H1 (cell line): ENCODE measurements around the gene ZNF81. TPM values are rescaled to one million over a fixed set of nuclear protein-coding genes. Genes with fewer than 3 reads are reported as not detected.

Experiments used
- BRCA1 ChIP-seq: IDR thresholded peaks from 2 replicates; pipeline ENCODE4 v1.6.1; 2012; ENCODE audit warnings: low read depth, low read length, improper control_type of control experiment
- PHF8 ChIP-seq: fragments of 200-600 bp; sonication (generic); conservative IDR thresholded peaks from 2 replicates; pipeline ENCODE4 v1.7.1; 2012; ENCODE audit warnings: low read depth, mild to moderate bottlenecking, inconsistent platforms, low read length, moderate library complexity
- RAD21 ChIP-seq, 2 experiments: IDR thresholded peaks in 1 of 2; conservative IDR thresholded peaks in 1 of 2; 2 replicates each; pipeline ENCODE4 v1.6.1; 2011; ENCODE audit warnings: low read depth in 2 of 2, low read length in 2 of 2, improper control_type of control experiment in 1 of 2, inconsistent platforms in 1 of 2, mild to moderate bottlenecking in 1 of 2, moderate library complexity in 1 of 2
- TBP ChIP-seq: IDR thresholded peaks from 2 replicates; pipeline ENCODE4 v1.6.1; 2011; ENCODE audit warnings: low read depth, low read length, improper control_type of control experiment
- ZNF274 ChIP-seq: IDR thresholded peaks from 2 replicates; pipeline ENCODE4 v1.7.0; 2012; ENCODE audit warnings: low read length, borderline replicate concordance; ENCODE audit errors: extremely low read depth
- polyA plus RNA-seq, 7 experiments: library from polyadenylated mRNA; depleted of rRNA in 3 of 7; stranded (reverse) in 5 of 7; unstranded in 2 of 7; fragments of >200 nt in 5 of 7; fragments of 200-250 nt in 2 of 7; gene quantifications; 1 replicate in 5 of 7; 2 replicates in 1 of 7; 4 replicates in 1 of 7; pipeline versions ENCODE4 v1.2.1 to v1.2.3, GENCODE V29; 2011 to 2013; ENCODE audit warnings: missing spikeins in 2 of 7, mixed read lengths in 2 of 7
- total RNA-seq: library from RNA; stranded (reverse); fragmentation: NEBNext Ultra II Directional; extraction: Animal tissue kit (Norgen Biotek cat#: 25700); gene quantifications from 2 replicates; pipeline ENCODE4 v1.2.1, GENCODE V29; 2021

Gene ZNF81
- total and polyA plus RNA-seq, 2 of the 8 experiments (the other 6 are each of a cell fraction or from before 2014, with no cell fraction given), result 3.4 to 10.0 TPM

DNA sequence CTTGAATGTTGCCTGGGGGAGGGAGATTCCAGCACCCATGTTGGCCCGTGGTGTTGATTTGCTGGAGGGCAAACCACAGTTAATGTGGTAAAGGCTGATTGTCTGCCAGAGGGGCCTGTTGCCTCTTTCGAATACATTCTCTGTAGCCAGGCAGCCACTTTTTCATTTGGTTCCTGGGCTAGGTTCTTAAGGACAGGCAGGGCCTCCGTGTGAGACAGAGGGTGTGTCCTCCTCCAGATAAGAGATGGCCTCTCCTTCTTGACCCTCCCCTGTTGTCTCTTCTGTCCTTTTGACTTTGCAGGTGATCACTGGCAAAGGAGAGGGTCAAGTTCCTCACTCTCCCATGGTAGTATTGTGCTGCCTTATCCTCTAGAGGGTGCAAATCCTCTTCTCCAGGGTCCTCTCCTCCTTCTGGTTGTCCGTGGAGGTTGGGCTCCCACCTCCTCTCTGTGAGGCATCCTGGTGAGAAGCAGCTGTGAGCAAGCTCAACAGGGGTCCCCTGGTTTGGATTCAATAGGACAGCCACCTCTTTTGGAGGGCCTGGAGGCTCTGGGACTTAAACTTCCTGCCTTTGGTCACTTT, 122.2 kb downstream of the ZNF81 start (continued):
- TF ChIP-seq ZNF274 (no peak), RAD21 (IDR thresholded peaks at IDR 0.05 in 1 of 2, conservative IDR thresholded peaks at IDR 0.05 in 1 of 2; ENCODE audit: low read depth in 2 of 2, low read length in 2 of 2) (peak; percentile 34 to 58), BRCA1 (no peak), TBP (no peak), PHF8 (no peak)
